Measurements from ENCODE around the gene SCMH1. TPM values are rescaled to one million over a fixed set of nuclear protein-coding genes. Genes with fewer than 3 reads are reported as not detected.

Gene SCMH1
- total RNA-seq, 1 experiment from 2014 or later: 28.0 TPM

- ChIA-PET POLR2A (no interaction called here), RAD21 (ENCODE audit: low non-redundant PET in 1 of 2, low total read pairs in 2 of 2, uncharacterized antibody in 2 of 2, unreplicated experiment in 2 of 2) (no interaction called here), CTCF (no interaction called here)
- ATAC-seq: no peak
- Histone ChIP-seq H3K27ac (ENCODE audit: low read depth, low read length) (no peak overlapping the region), H3K27me3 (ENCODE audit: insufficient read depth, low read length) (no peaks in the 10 kb centered on the region), H3K4me3 (replicated peaks in 1 of 2; ENCODE audit: low read depth in 1 of 2, low read length in 2 of 2) (no peak overlapping the region), H4K20me1 (ENCODE audit: insufficient read depth) (no peaks in the 10 kb centered on the region), H3K9ac (ENCODE audit: low read length) (no peak overlapping the region), H3K4me2 (ENCODE audit: low read length) (no peak overlapping the region), H2AFZ (ENCODE audit: low read depth, low read length, poor library complexity, severe bottlenecking) (no peak overlapping the region), H3K9me2 (ENCODE audit: insufficient read depth) (no peaks in the 10 kb centered on the region), H3K4me1 (ENCODE audit: control insufficient read depth in 1 of 2, insufficient read depth in 2 of 2, low read length in 2 of 2) (no peaks in the 10 kb centered on the region), H3K79me2 (ENCODE audit: insufficient read depth, low read length) (no peaks in the 10 kb centered on the region), H3K9me3 (ENCODE audit: control insufficient read depth in 1 of 2, insufficient read depth in 1 of 2, low read depth in 1 of 2, low read length in 2 of 2) (peaks cover 0 to 4% of the 10 kb centered on the region in 2 experiments; a peak in 1 of 4 replicates), H3K36me3 (ENCODE audit: control insufficient read depth in 1 of 2, insufficient read depth in 2 of 2, low read length in 2 of 2) (no peaks in the 10 kb centered on the region)
- no TSS peak for BruUV-seq (replicated peaks)
- intact Hi-C loops (cut with micrococcal nuclease): no loop called here
- DNase-seq (ENCODE audit: low read depth, low spot score): no peak
- TF ChIP-seq ZFX (IDR thresholded peaks at IDR 0.05): no peak
- TF ChIP-seq SIN3A (IDR thresholded peaks at IDR 0.05; ENCODE audit: low read depth): no peak
- no peak for TF ChIP-seq EGR1 (IDR thresholded peaks at IDR 0.05; ENCODE audit: low read depth)
- TF ChIP-seq, protein P1, sequence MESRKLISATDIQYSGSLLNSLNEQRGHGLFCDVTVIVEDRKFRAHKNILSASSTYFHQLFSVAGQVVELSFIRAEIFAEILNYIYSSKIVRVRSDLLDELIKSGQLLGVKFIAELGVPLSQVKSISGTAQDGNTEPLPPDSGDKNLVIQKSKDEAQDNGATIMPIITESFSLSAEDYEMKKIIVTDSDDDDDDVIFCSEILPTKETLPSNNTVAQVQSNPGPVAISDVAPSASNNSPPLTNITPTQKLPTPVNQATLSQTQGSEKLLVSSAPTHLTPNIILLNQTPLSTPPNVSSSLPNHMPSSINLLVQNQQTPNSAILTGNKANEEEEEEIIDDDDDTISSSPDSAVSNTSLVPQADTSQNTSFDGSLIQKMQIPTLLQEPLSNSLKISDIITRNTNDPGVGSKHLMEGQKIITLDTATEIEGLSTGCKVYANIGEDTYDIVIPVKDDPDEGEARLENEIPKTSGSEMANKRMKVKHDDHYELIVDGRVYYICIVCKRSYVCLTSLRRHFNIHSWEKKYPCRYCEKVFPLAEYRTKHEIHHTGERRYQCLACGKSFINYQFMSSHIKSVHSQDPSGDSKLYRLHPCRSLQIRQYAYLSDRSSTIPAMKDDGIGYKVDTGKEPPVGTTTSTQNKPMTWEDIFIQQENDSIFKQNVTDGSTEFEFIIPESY (IDR thresholded peaks at IDR 0.05; ENCODE audit: extremely low read depth, insufficient replicate concordance, low read length): no peak
- TF ChIP-seq ZNF274 (IDR thresholded peaks at IDR 0.05; ENCODE audit: low read depth, low read length): no peak
- no peak for TF ChIP-seq SRF (IDR thresholded peaks at IDR 0.05; ENCODE audit: low read depth)
- TF ChIP-seq, protein P2, sequence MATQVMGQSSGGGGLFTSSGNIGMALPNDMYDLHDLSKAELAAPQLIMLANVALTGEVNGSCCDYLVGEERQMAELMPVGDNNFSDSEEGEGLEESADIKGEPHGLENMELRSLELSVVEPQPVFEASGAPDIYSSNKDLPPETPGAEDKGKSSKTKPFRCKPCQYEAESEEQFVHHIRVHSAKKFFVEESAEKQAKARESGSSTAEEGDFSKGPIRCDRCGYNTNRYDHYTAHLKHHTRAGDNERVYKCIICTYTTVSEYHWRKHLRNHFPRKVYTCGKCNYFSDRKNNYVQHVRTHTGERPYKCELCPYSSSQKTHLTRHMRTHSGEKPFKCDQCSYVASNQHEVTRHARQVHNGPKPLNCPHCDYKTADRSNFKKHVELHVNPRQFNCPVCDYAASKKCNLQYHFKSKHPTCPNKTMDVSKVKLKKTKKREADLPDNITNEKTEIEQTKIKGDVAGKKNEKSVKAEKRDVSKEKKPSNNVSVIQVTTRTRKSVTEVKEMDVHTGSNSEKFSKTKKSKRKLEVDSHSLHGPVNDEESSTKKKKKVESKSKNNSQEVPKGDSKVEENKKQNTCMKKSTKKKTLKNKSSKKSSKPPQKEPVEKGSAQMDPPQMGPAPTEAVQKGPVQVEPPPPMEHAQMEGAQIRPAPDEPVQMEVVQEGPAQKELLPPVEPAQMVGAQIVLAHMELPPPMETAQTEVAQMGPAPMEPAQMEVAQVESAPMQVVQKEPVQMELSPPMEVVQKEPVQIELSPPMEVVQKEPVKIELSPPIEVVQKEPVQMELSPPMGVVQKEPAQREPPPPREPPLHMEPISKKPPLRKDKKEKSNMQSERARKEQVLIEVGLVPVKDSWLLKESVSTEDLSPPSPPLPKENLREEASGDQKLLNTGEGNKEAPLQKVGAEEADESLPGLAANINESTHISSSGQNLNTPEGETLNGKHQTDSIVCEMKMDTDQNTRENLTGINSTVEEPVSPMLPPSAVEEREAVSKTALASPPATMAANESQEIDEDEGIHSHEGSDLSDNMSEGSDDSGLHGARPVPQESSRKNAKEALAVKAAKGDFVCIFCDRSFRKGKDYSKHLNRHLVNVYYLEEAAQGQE (IDR thresholded peaks at IDR 0.05; ENCODE audit: low read depth): no peak
Observed at GRCh38 chr1:41078193-41078592, 163.9 kb downstream of the SCMH1 start.
